HCT116 (cell line): Measurements from ENCODE around the gene NCMAP. TPM values are rescaled to one million over a fixed set of nuclear protein-coding genes. Genes with fewer than 3 reads are reported as not detected.

Source experiments
- ATAC-seq: fragments of 200-7000 bp; cut with Tn5 transposase; 2 replicates; pipeline ENCODE4 v1.9.1; 2020; ENCODE audit warnings: mild to moderate bottlenecking, moderate library complexity
- BruUV-seq: library from RNA; stranded (reverse); fragments of 400-500 nt; replicated peaks from 2 replicates; lab custom pipeline; 2021; lab: Mats Ljungman, UMichigan
- CTCF ChIA-PET: fragments of 300-600 bp; sonication (Branson Sonifier 250); formaldehyde crosslinking; loops from one replicate; lab custom pipeline; 2021; ENCODE audit warnings: antibody characterized with exemption; lab: Charles Lee
- POLR2A ChIA-PET: fragments of 300-600, 350-600 bp; sonication (Branson Sonifier 250); formaldehyde crosslinking; loops from one replicate; lab custom pipeline; 2021; ENCODE audit warnings: antibody characterized with exemption; lab: Charles Lee
- RAD21 ChIA-PET, 2 experiments: fragments of 300-600 bp; sonication (Branson Sonifier 250); formaldehyde crosslinking; loops; one replicate each; lab custom pipeline; 2023; ENCODE audit warnings: low total read pairs in 2 of 2; ENCODE audit not compliant: uncharacterized antibody in 2 of 2, unreplicated experiment in 2 of 2, low non-redundant PET in 1 of 2; lab: Charles Lee
- DNase-seq: peaks from one replicate; pipeline ENCODE4 v3.0.0-alpha.2; 2010; ENCODE audit warnings: low read depth, low spot score
- H2AFZ ChIP-seq: fragments of 200-600 bp; shearing (Covaris generic), sonication (generic); 2 replicates; pipeline ENCODE4 v1.6.1; 2017; ENCODE audit warnings: low read depth, mixed run types, mixed read lengths, antibody characterized with exemption, low read length; ENCODE audit not compliant: poor library complexity, severe bottlenecking
- H3K27ac ChIP-seq: 2 replicates; pipeline ENCODE4 v1.5.1; 2012; ENCODE audit warnings: low read depth, low read length
- H3K27me3 ChIP-seq: fragments of 200-600 bp; sonication (generic); 2 replicates; pipeline ENCODE4 v1.6.1; 2016; ENCODE audit warnings: mixed run types, low read length, mixed read lengths; ENCODE audit not compliant: insufficient read depth
- H3K36me3 ChIP-seq, 2 experiments: fragments of 200-500 bp in 1 of 2; fragments of 200-600 bp in 1 of 2; sonication (Bioruptor generic) in 1 of 2; sonication (generic) in 1 of 2; 2 replicates each; pipeline versions ENCODE4 v1.5.1 to v1.6.1; 2014 to 2016; ENCODE audit warnings: low read length in 2 of 2, inconsistent platforms in 1 of 2, mixed read lengths in 1 of 2, mixed run types in 1 of 2; ENCODE audit not compliant: insufficient read depth in 2 of 2, control insufficient read depth in 1 of 2
- H3K4me1 ChIP-seq, 2 experiments: fragments of 200-600 bp in 1 of 2; sonication (generic) in 1 of 2; 2 replicates each; pipeline versions ENCODE4 v1.5.1 to v1.6.1; 2012 to 2017; ENCODE audit warnings: low read length in 2 of 2, inconsistent platforms in 1 of 2, mild to moderate bottlenecking in 1 of 2, mixed read lengths in 1 of 2, mixed run types in 1 of 2, moderate library complexity in 1 of 2; ENCODE audit not compliant: insufficient read depth in 2 of 2, control insufficient read depth in 1 of 2
- H3K4me2 ChIP-seq: fragments of 200-600 bp; sonication (generic); 2 replicates; pipeline ENCODE4 v1.6.1; 2017; ENCODE audit warnings: mixed run types, low read length, mixed read lengths
- H3K4me3 ChIP-seq, 2 experiments: fragments of 200-600 bp in 1 of 2; sonication (generic) in 1 of 2; replicated peaks in 1 of 2; 2 replicates each; pipeline ENCODE4 v1.5.1; 2011 to 2016; ENCODE audit warnings: low read length in 2 of 2, control low read depth in 1 of 2, low read depth in 1 of 2, mild to moderate bottlenecking in 1 of 2, mixed read lengths in 1 of 2, mixed run types in 1 of 2
- H3K79me2 ChIP-seq: fragments of 200-600 bp; sonication (generic); 2 replicates; pipeline ENCODE4 v1.6.1; 2017; ENCODE audit warnings: mild to moderate bottlenecking, mixed run types, low read length, moderate library complexity, mixed read lengths; ENCODE audit not compliant: insufficient read depth
- H3K9ac ChIP-seq: fragments of 200-600 bp; sonication (generic); 2 replicates; pipeline ENCODE4 v1.6.1; 2016; ENCODE audit warnings: low read length, mixed read lengths
- H3K9me2 ChIP-seq: fragments of 200-600 bp; sonication (generic), shearing (Covaris generic); 2 replicates; pipeline ENCODE4 v1.6.1; 2017; ENCODE audit warnings: mixed run types, mild to moderate bottlenecking, moderate library complexity; ENCODE audit not compliant: insufficient read depth
- H3K9me3 ChIP-seq, 2 experiments: fragments of 200-500 bp in 1 of 2; fragments of 200-600 bp in 1 of 2; sonication (Bioruptor generic) in 1 of 2; sonication (generic) in 1 of 2; 2 replicates each; pipeline ENCODE4 v1.6.1; 2014 to 2017; ENCODE audit warnings: low read length in 2 of 2, mixed read lengths in 2 of 2, inconsistent platforms in 1 of 2, low read depth in 1 of 2, mild to moderate bottlenecking in 1 of 2, mixed run types in 1 of 2, moderate library complexity in 1 of 2; ENCODE audit not compliant: control insufficient read depth in 1 of 2, insufficient read depth in 1 of 2
- H4K20me1 ChIP-seq: fragments of 200-600 bp; sonication (generic), shearing (Covaris generic); 2 replicates; pipeline ENCODE4 v1.6.1; 2017; ENCODE audit warnings: mixed run types, mild to moderate bottlenecking, moderate library complexity; ENCODE audit not compliant: insufficient read depth
- ATF3 ChIP-seq: IDR thresholded peaks from 2 replicates; pipeline ENCODE4 v1.6.1; 2012
- CEBPB ChIP-seq: IDR thresholded peaks from 2 replicates; pipeline ENCODE4 v1.6.1; 2012; ENCODE audit warnings: low read depth
- EGR1 ChIP-seq: IDR thresholded peaks from 2 replicates; pipeline ENCODE4 v1.6.1; 2012; ENCODE audit warnings: low read depth
- EZH2phosphoT487 ChIP-seq: fragments of 200-600 bp; IDR thresholded peaks from 2 replicates; pipeline ENCODE4 v1.6.1; 2018; ENCODE audit warnings: antibody characterized with exemption, borderline replicate concordance
- JUND ChIP-seq: IDR thresholded peaks from 2 replicates; pipeline ENCODE4 v1.6.1; 2012
- RAD21 ChIP-seq: IDR thresholded peaks from 2 replicates; pipeline ENCODE4 v1.6.1; 2012; ENCODE audit warnings: low read depth, mild to moderate bottlenecking
- SRF ChIP-seq: IDR thresholded peaks from 2 replicates; pipeline ENCODE4 v1.6.1; 2012; ENCODE audit warnings: low read depth
- YY1 ChIP-seq: IDR thresholded peaks from 2 replicates; pipeline ENCODE4 v1.6.1; 2011; ENCODE audit warnings: low read length, low read depth, moderate library complexity, mild to moderate bottlenecking; ENCODE audit not compliant: insufficient replicate concordance; ENCODE audit errors: extremely low read depth
- ZBTB33 ChIP-seq: IDR thresholded peaks from 2 replicates; pipeline ENCODE4 v1.6.1; 2011; ENCODE audit warnings: mild to moderate bottlenecking, low read length, moderate library complexity; ENCODE audit not compliant: insufficient replicate concordance; ENCODE audit errors: extremely low read depth
- ZFX ChIP-seq: fragments of 450-650 bp; IDR thresholded peaks from 2 replicates; pipeline ENCODE4 v1.6.1; 2017
- intact Hi-C: fragments of 100-400 bp; cut with micrococcal nuclease; formaldehyde crosslinking; loops from 2 replicates; pipeline ENCODE4 v1.10.0; 2022
- total RNA-seq: library from RNA; stranded (reverse); gene quantifications from one replicate; pipeline ENCODE4 v1.2.1, GENCODE V29; 2021; ENCODE audit not compliant: unreplicated experiment

Gene NCMAP
- total RNA-seq, 1 experiment from 2014 or later = 0.84 TPM

GRCh38 chr1:24564695-24565094, 8.8 kb downstream of the NCMAP start (continued):
- TF ChIP-seq ZBTB33 (no peak), EGR1 (no peak), CEBPB (no peak), JUND (no peak), ATF3 (no peak)

GRCh38 chr1:24566236-24566867, 10.5 kb downstream of the NCMAP start:
- no TSS peak for BruUV-seq
- Histone ChIP-seq H3K36me3 (no peaks in the 10 kb centered on the region), H3K9me3 (no peaks in the 10 kb centered on the region), H3K9ac (no peak overlapping the region), H3K4me3 (no peak overlapping the region), H3K27ac (no peak overlapping the region), H3K4me2 (no peak overlapping the region), H3K9me2 (no peaks in the 10 kb centered on the region)
- no peak for DNase-seq
- CTCF ChIA-PET = no interaction called here
- no peak for TF ChIP-seq ZFX
- no peak for TF ChIP-seq YY1
- no peak for TF ChIP-seq ZBTB33
- no peak for TF ChIP-seq RAD21
- TF ChIP-seq EZH2phosphoT487 = no peak
- no peak for TF ChIP-seq SRF
- TF ChIP-seq, all 23 proteins: peak for 0
- Histone ChIP-seq H4K20me1 (no peaks in the 10 kb centered on the region), H3K4me1 (peaks cover 20 to 22% of the 10 kb centered on the region in 2 experiments; a peak in 3 of 4 replicates), H3K27me3 (no peaks in the 10 kb centered on the region), H2AFZ (no peak overlapping the region), H3K79me2 (no peaks in the 10 kb centered on the region)
- no peak for ATAC-seq
- POLR2A ChIA-PET = no interaction called here
- intact Hi-C loops = no loop called here
- RAD21 ChIA-PET = no interaction called here
